Stomach (tissue), 4 donors: ENCODE data around the gene KCNC1.

Experiments
- EP300 ChIP-seq: sonication (generic); formaldehyde crosslinking; IDR thresholded peaks from one replicate; pipeline ENCODE4 v1.6.1; 2017; ENCODE audit warnings: antibody characterized with exemption
- POLR2A ChIP-seq, 4 donors: fragments of 450-650 bp; IDR thresholded peaks; one replicate each; pipeline ENCODE4 v1.6.1; 2016; ENCODE audit warnings: antibody characterized with exemption in 4 of 4, control low read depth in 2 of 4, mild to moderate bottlenecking in 1 of 4, moderate library complexity in 1 of 4
- TF ChIP-seq, protein P1 (sequence below), 7 experiments: fragments of 450-650 bp in 4 of 7; fragments of 200-600 bp in 3 of 7; sonication (generic) in 3 of 7; IDR thresholded peaks; one replicate each; pipeline ENCODE4 v1.5.1; 2016 to 2019; ENCODE audit warnings: antibody characterized with exemption in 7 of 7, control low read depth in 2 of 7, mild to moderate bottlenecking in 1 of 7

GRCh38 chr11:17788084-17788483, 53.5 kb downstream of the KCNC1 start:
- TF ChIP-seq, protein P1, sequence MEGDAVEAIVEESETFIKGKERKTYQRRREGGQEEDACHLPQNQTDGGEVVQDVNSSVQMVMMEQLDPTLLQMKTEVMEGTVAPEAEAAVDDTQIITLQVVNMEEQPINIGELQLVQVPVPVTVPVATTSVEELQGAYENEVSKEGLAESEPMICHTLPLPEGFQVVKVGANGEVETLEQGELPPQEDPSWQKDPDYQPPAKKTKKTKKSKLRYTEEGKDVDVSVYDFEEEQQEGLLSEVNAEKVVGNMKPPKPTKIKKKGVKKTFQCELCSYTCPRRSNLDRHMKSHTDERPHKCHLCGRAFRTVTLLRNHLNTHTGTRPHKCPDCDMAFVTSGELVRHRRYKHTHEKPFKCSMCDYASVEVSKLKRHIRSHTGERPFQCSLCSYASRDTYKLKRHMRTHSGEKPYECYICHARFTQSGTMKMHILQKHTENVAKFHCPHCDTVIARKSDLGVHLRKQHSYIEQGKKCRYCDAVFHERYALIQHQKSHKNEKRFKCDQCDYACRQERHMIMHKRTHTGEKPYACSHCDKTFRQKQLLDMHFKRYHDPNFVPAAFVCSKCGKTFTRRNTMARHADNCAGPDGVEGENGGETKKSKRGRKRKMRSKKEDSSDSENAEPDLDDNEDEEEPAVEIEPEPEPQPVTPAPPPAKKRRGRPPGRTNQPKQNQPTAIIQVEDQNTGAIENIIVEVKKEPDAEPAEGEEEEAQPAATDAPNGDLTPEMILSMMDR (IDR thresholded peaks at IDR 0.05): no peak
- no peak for TF ChIP-seq POLR2A (IDR thresholded peaks at IDR 0.05)
- TF ChIP-seq EP300: no peak
